ENCODE data around the gene EFNB2. TPM values are rescaled to one million over a fixed set of nuclear protein-coding genes. Genes with fewer than 3 reads are reported as not detected.

EFNB2 gene, protein sequence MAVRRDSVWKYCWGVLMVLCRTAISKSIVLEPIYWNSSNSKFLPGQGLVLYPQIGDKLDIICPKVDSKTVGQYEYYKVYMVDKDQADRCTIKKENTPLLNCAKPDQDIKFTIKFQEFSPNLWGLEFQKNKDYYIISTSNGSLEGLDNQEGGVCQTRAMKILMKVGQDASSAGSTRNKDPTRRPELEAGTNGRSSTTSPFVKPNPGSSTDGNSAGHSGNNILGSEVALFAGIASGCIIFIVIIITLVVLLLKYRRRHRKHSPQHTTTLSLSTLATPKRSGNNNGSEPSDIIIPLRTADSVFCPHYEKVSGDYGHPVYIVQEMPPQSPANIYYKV
- total RNA-seq (2014; rRNA removed), result 10.1 and 11.8 TPM in 2 replicates
- 13.4 TPM for polyA plus RNA-seq (2012)

DNA sequence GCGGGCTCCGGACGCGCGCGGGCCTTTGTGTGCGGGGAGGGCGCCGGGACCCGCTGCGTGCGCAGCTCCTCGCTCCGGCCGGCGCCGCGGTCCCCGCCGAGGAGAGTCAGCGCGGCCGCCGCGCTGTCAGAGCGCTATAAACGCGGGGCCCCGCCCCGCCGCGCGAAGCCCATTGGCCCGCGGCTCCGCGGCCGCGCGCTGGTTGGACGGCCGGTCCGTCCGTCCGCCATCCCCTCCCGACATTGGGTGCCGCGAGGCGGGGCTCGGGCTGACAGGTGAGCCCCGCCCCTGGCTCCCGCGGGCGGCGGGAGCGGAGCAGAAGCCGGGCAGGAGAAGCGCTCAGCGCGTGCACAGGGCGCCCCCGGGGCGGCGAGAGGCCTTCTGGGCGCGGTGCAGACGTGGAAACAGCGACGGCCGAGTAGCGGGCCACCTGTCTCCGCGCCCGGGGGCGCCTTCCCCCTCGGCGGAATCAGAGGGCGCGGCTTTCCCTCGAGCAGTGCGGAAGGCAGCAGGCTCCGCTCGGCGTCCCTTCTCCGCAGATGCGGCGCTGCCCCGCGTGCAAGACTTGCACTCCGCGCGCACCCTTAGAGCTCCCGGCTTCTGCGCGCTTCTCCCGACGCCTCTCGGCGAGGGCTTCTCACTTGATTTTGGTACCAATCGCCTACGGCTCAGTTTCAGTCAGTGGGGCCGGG is at the start of gene EFNB2:
TSS of gene EFNB2 (minus strand) at position 111 of the 692 bp plus-strand sequence. CDS start 698 bp downstream, outside the sequence.
- peak; percentile 87 for DNase-seq (ENCODE audit: low read depth)

DNA sequence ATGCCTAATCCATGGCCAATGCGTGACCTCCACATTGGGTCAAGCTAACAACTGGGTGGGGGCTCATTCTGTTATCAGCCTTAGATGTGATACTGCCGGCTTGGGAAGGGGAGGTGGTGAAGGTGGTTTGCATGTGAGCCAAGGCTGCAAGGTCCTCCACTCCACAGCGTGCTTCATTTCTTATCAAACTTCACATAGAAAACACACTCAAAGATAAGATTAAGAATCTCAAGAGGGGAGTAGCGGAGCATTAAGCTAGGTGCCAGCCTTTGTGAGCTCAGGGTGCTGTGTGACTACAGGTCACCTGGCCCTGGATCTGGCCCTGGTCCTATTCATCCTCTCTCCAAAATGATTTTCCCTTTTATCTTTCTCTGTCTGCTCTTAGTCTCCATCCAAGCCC is 45.8 kb upstream of the EFNB2 start:
- no peak for DNase-seq (ENCODE audit: low read depth)

DNA sequence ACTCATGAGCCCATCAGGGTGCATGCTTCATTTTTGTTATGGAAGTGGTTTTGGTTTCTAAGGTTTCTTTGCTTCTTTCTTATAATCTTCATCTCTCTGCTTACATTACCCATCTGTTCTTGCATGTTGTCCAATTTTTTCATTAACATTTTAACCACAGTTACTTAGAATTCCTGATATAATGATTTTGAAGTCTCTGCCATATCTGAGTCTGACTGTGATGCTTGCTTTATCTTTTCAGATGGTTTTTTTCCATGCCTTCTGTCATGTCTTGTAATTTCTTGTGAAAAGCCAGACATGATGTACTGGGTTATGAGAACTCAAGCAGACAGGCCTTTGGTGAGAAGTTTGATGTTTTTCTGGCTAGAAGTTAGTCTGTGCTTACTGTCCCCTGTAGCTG is 40.4 kb upstream of the EFNB2 start:
- no peak for DNase-seq (ENCODE audit: low read depth)

DNA sequence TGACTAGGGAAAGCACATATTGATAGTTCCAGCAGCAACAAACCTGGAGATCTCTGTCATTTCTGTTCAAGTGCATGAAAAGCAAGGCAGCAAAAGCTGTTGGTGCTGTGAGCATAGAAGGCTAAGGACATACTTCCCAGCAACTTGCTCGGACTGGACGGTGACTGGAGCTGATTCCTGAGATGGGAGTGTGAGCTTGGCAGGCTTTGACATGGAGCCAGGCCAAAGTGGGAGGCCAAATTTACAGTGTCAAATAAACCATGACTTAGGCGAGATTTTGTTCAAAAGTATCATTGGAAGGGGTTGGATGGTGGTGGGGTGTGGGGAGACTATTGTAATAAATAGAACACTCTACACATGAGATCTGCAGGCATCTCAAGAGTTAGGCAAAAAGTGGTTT is 38.4 kb upstream of the EFNB2 start:
- no peak for DNase-seq (ENCODE audit: low read depth)

DNA sequence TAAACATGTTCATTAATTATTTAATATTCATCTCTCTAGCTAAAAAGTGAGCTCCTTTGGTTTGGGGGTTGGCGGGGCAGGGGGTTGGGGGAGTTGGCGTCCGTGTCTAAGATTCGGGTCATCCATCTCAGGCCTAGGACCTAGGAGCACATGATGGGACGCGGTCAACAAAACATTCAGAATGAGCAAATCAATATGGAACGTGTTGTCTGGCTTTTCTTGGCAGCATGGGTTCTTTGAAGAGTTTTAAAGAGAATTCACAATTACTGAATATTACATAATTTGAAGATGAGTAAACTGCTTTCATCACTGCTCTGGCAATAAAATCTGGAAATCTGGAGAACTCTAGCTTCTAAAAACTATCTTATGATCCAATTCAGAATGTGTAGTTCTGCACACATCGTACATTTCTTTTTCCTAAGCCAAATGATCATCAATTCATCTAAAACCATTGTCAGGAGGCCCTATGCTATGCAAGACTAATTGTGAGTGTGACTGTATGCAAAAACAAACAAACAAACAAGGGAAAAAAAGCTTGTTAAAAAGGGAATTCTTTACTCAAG is 37.9 kb upstream of the EFNB2 start:
- peak; percentile 49 for DNase-seq (ENCODE audit: low read depth)

DNA sequence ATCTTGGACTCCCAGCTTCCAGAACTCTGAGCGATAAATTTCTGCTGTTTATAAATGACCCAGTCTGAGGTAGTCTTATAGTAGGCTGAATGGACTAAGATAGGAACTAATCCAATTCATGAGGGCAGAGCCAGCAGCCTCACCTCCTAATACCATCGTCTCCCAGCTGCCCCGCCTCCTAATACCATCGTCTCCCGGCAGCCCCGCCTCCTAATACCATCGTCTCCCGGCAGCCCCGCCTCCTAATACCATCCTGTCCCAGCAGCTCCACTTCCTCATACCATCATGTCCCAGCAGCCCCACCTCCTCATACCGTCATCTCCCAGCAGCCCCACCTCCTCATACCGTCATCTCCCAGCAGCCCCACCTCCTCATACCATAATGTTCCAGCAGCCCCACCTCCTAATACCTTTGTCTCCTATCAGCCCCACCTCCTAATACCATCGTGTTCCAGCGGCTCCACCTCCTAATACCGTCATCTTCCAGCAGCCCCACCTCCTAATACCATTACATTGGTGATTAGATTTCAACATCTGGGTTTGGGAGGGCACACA is 34.9 kb upstream of the EFNB2 start:
- DNase-seq (ENCODE audit: low read depth), result no peak

DNA sequence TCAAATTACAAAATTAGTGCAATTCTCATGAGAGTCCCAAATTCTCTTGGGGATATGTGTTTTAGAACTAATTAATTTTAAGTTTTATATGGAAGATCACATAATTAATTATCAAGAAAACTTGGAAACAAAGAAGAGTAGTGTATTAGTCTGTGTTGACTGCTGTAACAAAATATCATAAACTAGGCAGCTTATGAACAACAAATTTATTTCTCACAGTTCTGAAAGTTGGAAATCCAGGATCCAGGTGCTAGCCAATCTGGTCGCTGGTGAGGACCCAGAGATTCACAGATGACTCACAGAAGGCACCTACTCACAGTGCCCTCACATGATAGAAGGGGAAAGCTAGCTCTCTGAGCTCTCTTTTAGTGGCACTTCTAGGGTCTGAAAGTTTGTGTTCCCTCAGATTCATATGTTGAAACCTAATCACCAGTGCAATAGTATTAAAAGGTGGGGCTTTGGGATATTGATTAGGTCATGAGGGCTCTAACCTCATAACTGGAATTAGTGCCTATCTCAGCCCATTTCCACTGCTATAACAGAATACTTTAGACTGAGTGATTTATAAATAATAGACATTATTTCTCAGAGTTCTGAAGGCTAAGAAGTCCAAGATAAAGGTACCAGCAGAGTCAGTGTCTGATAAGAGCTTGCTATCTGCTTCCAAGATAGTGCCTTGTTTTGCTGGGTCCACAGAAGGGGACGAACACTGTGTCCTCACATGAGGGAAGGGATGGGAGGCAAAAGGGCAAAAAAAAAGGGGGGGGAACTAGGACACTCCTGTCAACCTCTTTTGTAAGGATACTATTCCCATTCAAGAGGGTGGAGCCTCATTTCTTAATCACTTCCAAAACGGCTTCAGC is 34.0 kb upstream of the EFNB2 start:
- no peak for DNase-seq (ENCODE audit: low read depth)

DNA sequence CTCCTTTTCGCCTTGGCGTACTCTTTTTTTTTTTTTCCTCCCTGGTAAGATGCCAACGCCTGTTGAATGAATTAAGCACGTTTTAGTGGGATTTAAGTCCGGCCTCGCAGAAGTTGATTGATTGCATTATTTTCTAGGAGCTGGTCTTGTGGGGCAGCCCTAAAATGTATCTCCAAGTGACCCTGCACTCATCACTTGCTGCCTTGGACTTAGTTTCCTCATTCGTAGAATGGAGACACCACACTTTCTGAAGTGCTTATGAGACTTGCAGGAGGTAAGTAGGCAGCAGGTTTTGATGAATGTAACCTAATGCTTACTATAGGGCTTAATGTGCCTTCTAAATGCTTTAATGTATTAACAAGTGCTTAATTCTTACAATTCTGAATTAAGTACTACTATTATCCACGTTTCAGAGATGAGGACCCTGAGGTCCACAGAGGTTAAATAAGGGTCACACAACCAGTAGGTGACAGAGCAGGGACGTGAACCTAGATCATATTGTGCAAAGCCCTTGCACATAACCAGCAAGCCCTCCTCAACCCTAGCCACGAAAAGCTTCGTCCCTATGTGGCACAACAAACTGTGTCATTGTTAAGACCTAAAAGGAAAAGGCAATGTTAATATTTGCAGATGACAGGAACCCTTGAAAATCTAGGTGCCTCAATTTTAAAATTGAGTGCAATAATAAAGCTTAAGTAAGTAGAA is 33.0 kb upstream of the EFNB2 start:
- DNase-seq (ENCODE audit: low read depth), result no peak

DNA sequence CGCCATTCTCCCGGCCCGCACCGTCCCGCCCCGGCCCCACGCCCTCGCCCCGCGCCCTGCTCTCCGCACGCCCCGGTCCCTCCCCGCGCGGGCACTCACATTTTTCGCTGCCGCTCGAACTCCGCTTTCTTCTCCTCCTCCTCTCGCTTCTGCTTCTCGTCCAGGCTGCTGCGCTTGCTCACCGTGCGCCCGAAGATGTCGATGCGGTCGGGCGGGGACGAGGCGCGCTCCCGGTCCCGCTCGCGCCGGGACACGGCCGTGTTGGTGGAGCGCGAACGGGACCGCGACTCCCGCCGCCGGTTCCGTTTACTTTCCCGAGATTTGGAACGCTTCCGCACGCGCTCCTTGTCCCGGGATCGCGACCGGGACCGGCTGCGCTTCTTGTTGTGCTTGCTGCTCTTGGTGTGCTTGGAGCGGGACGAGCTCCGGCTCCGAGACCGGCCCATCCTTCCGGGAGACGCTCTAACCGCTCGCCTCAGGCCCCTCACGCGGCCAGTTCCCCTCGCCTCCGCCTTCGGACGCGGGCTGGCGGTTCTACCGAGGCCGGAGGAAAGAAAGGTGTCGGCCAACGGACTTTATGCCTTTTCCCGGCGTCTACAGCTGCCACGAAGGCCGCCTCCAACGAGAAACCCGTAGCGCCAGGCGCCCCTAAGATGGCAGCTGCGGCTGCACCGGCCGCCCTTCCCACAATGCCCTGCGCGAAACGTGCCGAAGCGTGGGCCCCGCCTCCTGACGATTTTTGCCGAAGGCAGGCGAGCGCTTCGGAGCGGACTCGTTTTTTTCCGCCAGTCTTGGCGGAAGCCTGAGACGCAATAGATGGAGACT is 32.2 kb upstream of the EFNB2 start, which contains the start of gene ARGLU1:
TSS of gene ARGLU1 (minus strand) at position 664 of the 825 bp plus-strand sequence. CDS start at position 446, 218 bp downstream.
- DNase-seq (ENCODE audit: low read depth), result peak; percentile 89

DNA sequence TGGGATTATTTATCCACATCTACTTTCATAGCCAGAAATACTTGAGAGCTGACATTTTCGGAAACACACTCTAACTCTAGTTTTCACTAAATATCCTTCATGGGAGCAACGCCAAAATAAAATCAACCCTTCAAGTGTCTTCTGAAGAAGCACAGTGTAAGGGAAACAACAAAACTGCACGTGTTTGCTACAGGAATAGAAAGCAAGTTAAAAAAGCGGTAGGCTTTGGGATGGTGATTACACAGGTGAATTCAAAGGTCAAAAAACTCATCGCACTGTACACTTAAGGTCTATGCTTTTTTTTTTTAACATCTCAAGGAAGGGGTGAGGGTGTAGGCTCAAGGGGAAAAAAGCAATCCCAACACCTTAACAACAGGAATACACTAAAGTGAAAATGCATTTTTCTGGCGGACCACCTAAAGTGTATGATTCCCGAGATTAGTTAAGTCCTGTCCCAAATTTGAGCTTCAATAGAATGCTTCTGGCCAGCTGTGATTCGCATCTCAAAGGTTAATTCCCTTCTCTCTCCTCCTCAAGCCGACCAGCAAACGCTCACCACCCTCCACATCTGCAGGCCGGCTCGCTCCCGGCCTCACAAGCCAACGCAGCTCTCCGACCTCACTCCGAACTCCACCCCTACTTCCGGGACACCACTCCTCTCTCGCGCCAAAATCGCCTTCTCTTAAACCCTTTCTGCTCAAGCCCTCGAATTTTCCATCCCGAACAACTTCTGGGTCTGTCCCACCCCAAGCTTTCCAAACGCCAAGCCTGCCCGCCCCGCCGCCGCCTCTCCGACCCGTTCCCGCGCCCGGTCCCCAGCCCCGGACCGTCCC is 31.4 kb upstream of the EFNB2 start:
- DNase-seq (ENCODE audit: low read depth), result peak; percentile 49

DNA sequence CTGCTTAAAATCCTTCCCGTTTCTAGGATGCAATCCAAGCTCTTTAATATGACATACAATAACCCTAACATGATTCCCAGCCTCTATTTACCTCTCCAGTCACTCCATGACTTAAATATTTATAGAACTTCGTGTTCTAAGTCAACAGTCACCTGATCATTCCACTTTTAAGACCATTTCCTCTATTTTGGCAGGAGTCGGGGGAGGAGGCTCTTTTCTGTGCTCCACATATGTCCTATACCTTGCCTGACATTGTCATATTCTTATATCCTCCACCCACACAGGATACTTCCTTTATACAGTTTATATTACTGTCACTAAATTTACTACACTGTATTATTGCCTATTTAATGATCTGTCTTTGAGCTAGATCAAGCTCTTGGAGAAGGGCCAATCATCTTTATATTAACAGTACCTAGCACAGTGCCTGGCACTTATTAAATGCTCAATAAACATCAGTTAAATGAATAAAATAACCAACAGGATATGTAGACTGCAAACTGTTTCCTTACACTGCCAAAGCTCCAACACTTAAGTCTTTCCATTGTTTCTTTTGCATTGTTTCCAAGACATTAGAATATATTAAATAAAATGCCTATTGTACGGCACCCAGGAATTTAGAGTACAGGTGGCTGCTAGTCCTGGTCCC is 29.8 kb upstream of the EFNB2 start:
- DNase-seq (ENCODE audit: low read depth), result no peak

DNA sequence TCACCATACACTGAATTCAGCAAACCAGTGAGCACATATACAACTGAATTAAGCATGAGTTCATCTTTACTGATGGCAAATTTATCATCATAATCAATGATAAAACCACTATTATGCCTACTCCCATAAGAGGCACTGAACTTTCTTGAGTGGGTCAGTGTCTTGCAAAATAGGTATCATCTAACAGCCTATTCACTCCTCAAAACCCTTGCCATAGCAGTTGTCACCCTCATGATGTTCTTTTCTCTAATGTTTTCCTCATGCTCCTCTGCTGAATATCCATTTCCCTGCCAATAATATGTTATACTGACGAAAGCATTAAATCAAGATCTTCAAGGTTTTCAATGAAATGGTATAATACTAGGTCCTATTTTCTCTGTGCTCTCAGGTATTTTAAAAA is 26.8 kb upstream of the EFNB2 start:
- no peak for DNase-seq (ENCODE audit: low read depth)

DNA sequence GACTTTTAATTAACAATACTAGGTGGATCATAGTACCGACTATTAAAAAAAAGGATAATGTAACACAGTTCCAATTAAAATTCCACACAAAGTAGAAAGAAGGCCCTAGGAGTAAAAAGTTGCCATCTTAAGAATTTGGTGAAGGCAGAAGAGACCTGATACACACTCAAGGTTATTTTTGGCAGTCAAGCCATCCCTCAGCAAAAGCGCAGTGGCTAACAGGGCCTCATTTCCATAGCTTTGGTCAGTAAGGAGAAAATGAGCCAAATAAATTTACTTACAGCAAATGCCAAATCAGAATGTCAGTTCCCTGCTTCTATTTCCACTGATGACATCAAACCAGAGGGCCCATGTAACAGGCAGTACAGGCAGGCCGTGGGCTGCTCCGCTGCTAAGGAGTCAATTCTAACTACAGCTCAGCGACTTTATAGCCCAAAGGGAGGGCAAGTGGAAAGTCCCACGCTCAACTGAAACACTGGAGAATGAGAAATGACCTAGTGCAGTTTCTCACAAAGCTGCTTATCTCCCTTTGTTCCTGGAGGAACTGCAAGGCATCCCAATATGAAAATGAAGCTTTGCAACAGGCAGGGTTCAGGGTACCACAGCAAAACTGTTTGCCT is 26.2 kb upstream of the EFNB2 start:
- DNase-seq (ENCODE audit: low read depth), result no peak

DNA sequence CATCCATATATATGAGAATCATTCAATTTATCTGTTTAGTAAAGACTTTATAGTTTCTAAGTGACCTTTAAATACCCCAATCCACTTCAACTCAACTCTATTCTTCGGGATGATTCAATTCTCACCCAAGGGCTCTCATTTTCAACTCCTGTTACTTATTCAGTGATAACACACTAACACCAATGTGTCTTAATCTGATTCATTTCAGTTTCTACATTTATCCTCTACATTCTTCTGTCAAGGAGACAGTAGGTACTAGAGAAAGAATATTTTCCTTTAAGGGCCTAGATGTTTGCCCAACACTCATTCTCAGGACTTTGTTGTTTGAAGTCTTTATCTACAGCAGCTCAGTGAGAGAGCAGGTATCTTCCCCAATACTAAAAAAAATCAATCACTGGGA is 25.4 kb upstream of the EFNB2 start:
- DNase-seq (ENCODE audit: low read depth), result no peak

DNA sequence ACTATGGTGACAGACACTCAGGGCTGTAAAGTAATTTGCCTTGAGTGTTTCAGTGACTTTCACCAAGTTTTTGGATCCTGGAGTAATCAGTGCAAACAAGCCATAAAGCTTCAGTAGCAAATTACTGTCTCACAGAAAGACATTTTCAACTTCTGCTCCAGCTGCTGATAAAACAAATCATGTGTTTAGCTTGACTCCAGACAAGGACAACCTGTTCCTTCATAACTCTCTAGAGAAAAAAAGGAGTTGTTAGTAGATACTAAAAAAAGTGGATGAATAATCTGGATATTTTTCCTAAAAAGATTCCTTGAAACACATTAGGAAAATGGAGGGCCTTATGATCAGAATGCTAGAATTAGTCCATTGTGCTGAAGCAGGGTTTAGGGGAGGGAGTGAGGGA is 23.1 kb upstream of the EFNB2 start:
- DNase-seq (ENCODE audit: low read depth), result peak; percentile 17

DNA sequence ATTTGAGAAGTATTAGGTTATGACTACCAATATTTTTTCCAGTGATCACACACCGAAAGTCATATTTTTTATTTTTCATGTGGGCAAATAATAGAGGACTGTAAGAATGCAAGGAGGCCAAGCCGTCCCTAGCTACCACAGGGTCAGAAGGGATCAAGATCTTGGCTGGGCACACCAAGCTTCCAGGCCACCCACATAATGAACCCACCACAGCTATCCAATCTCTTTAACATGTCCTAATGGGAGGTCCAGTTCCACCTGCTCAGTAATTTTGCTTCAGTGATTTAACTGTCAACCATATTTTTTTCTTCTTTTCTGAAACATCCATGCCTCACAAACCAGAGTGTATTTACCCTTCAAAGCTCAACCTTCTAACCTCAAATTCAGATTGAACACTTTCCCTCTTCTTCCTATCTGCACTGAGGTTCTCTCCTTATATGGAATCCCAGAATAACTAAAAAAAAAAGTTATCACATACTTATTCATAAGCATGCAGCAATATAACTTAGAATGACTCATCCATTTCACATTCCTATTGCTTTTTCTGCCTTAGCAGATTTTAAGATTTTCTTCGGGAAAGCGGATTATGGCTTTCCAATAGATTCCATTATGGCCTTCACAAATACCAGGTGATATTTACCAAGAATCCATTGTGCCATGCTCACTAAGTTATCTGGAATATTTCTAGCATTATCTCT is 20.3 kb upstream of the EFNB2 start:
- peak; percentile 26 for DNase-seq (ENCODE audit: low read depth)

DNA sequence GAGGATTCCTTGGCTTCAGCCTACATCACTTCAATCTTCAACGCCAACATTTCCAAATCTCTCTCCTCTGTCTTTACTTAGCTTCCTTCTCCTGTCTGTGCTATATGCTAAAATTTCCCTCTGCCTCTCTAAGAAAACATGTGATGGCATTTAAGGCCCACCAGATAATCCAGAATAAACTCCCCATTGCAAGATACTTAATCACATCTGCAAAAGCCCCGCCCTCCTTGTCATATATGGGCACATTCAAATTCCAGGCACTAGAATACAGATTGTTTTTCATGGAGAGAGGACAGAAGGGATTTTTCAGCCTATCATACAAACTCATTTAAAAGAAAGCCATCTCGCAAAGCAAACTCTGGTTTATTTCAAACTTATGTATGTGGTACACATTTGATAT is 16.3 kb upstream of the EFNB2 start:
- DNase-seq (ENCODE audit: low read depth), result no peak

Data from LHCN-M2 (cell line).